IMR-90 (cell line): ENCODE results near the gene INF2. TPM values are rescaled to one million over a fixed set of nuclear protein-coding genes. Genes with fewer than 3 reads are reported as not detected.

ENCODE experiments used
- ATAC-seq: fragments of 200-7000 bp; cut with Tn5 transposase; 2 replicates; pipeline ENCODE4 v1.9.1; 2020; ENCODE audit warnings: low read depth, mild to moderate bottlenecking, moderate library complexity
- BruUV-seq: library from RNA; stranded (reverse); fragments of 400-500 nt; replicated peaks from 2 replicates; lab custom pipeline; 2021; lab: Mats Ljungman, UMichigan
- CTCF ChIA-PET: fragments of 300-600 bp; formaldehyde crosslinking; extraction: SDS; loops from one replicate; lab custom pipeline; 2021; ENCODE audit warnings: antibody characterized with exemption; lab: Yijun Ruan, JAX
- POLR2A ChIA-PET: fragments of 300-600 bp; sonication (Branson Sonifier 250); formaldehyde crosslinking; loops from one replicate; lab custom pipeline; 2022; ENCODE audit warnings: antibody characterized with exemption; ENCODE audit not compliant: unreplicated experiment; lab: Charles Lee
- DNase-seq: peaks from one replicate; pipeline ENCODE4 v3.0.0; 2013
- H2AFZ ChIP-seq: replicated peaks from 2 replicates; pipeline ENCODE3; 2013; ENCODE audit warnings: low read length, mild to moderate bottlenecking; ENCODE audit not compliant: poor library complexity
- H2AK5ac ChIP-seq: 2 replicates; pipeline ENCODE4 v1.6.1; 2013; ENCODE audit warnings: low read depth, low read length, inconsistent platforms
- H2AK9ac ChIP-seq: replicated peaks from 2 replicates; pipeline ENCODE3; 2013; ENCODE audit warnings: mild to moderate bottlenecking, low read depth, low read length, moderate library complexity; ENCODE audit not compliant: poor library complexity
- H2BK120ac ChIP-seq: 2 replicates; pipeline ENCODE4 v1.6.1; 2013; ENCODE audit warnings: low read depth, low read length, inconsistent platforms
- H2BK15ac ChIP-seq: 3 replicates; pipeline ENCODE4 v1.6.1; 2013; ENCODE audit warnings: low read depth, low read length, inconsistent platforms
- H2BK20ac ChIP-seq: 2 replicates; pipeline ENCODE4 v1.6.1; 2013; ENCODE audit warnings: low read depth, mild to moderate bottlenecking, inconsistent platforms, low read length, moderate library complexity
- H2BK5ac ChIP-seq: 2 replicates; pipeline ENCODE4 v1.6.1; 2013; ENCODE audit warnings: mild to moderate bottlenecking, low read depth, low read length, inconsistent platforms; ENCODE audit not compliant: poor library complexity, severe bottlenecking
- H3K14ac ChIP-seq: replicated peaks from 2 replicates; pipeline ENCODE4 v1.6.1; 2013; ENCODE audit warnings: low read depth, low read length, inconsistent platforms
- H3K18ac ChIP-seq: 2 replicates; pipeline ENCODE4 v1.6.1; 2013; ENCODE audit warnings: low read depth, low read length, control low read depth
- H3K23ac ChIP-seq: 2 replicates; pipeline ENCODE4 v1.6.1; 2013; ENCODE audit warnings: low read depth, low read length, inconsistent platforms
- H3K27ac ChIP-seq: 2 replicates; pipeline ENCODE4 v1.5.1; 2013; ENCODE audit warnings: mild to moderate bottlenecking, control low read depth, low read length; ENCODE audit not compliant: insufficient read depth
- H3K27me3 ChIP-seq: 2 replicates; pipeline ENCODE4 v1.6.1; 2013; ENCODE audit warnings: low read length; ENCODE audit not compliant: control insufficient read depth, insufficient read depth
- H3K36me3 ChIP-seq: 2 replicates; pipeline ENCODE4 v1.6.1; 2013; ENCODE audit warnings: low read length, mixed read lengths; ENCODE audit not compliant: control insufficient read depth, insufficient read depth
- H3K4ac ChIP-seq: 2 replicates; pipeline ENCODE4 v1.6.1; 2013; ENCODE audit warnings: low read depth, low read length, inconsistent platforms
- H3K4me1 ChIP-seq: 2 replicates; pipeline ENCODE4 v1.6.1; 2013; ENCODE audit warnings: low read length, mixed read lengths; ENCODE audit not compliant: control insufficient read depth, insufficient read depth
- H3K4me2 ChIP-seq: 2 replicates; pipeline ENCODE4 v1.6.1; 2013; ENCODE audit warnings: low read depth, mild to moderate bottlenecking, control low read depth, low read length, moderate library complexity
- H3K4me3 ChIP-seq: 2 replicates; pipeline ENCODE4 v1.5.1; 2013; ENCODE audit warnings: low read depth, mild to moderate bottlenecking, control low read depth, low read length, moderate library complexity; ENCODE audit not compliant: insufficient read depth
- H3K56ac ChIP-seq: 2 replicates; pipeline ENCODE4 v1.6.1; 2013; ENCODE audit warnings: low read length, inconsistent platforms; ENCODE audit not compliant: insufficient read depth; ENCODE audit errors: extremely low read depth
- H3K79me1 ChIP-seq, 2 experiments: 2 replicates each; pipeline ENCODE4 v1.6.1; 2013; ENCODE audit warnings: low read length in 2 of 2, inconsistent platforms in 1 of 2, low read depth in 1 of 2
- H3K9ac ChIP-seq: 2 replicates; pipeline ENCODE4 v1.6.1; 2013; ENCODE audit warnings: low read depth, low read length, control low read depth
- H3K9me1 ChIP-seq: 2 replicates; pipeline ENCODE4 v1.6.1; 2013; ENCODE audit warnings: low read length, inconsistent platforms; ENCODE audit not compliant: insufficient read depth
- H3K9me3 ChIP-seq: 2 replicates; pipeline ENCODE4 v1.6.1; 2013; ENCODE audit warnings: low read length; ENCODE audit not compliant: control insufficient read depth, insufficient read depth
- H4K20me1 ChIP-seq: 2 replicates; pipeline ENCODE4 v1.6.1; 2013; ENCODE audit warnings: low read length, inconsistent platforms; ENCODE audit not compliant: insufficient read depth
- H4K5ac ChIP-seq: 2 replicates; pipeline ENCODE4 v1.6.1; 2013; ENCODE audit warnings: mild to moderate bottlenecking, low read depth, low read length, control low read depth
- H4K8ac ChIP-seq, 2 experiments: 2 replicates each; pipeline ENCODE4 v1.6.1; 2013; ENCODE audit warnings: low read depth in 2 of 2, low read length in 2 of 2, control low read depth in 1 of 2, inconsistent platforms in 1 of 2
- H4K91ac ChIP-seq: 2 replicates; pipeline ENCODE4 v1.6.1; 2013; ENCODE audit warnings: low read depth, low read length, inconsistent platforms; ENCODE audit not compliant: insufficient read depth
- CHD1 ChIP-seq: IDR thresholded peaks from 2 replicates; pipeline ENCODE4 v1.6.1; 2012; ENCODE audit warnings: low read depth, low read length, improper control_type of control experiment
- RAD21 ChIP-seq: IDR thresholded peaks from 2 replicates; pipeline ENCODE4 v1.6.1; 2012; ENCODE audit warnings: low read length, improper control_type of control experiment
- WGBS, 2 experiments: methylation state at CpG; one replicate each; pipeline versions ENCODE4 v1.1.5 to v1.1.7; 2013; ENCODE audit warnings: missing lambda C conversion rate in 2 of 2; ENCODE audit not compliant: insufficient read length in 1 of 2; ENCODE audit errors: extremely low coverage in 2 of 2; 5-methylcytosine and 5-hydroxymethylcytosine counted together
- dilution Hi-C: fragments of 300-500 bp; cut with HindIII; formaldehyde crosslinking; loops from one replicate; pipeline ENCODE4 v1.14.3; 2018; ENCODE audit warnings: low sequenced_read_pairs; ENCODE audit not compliant: unreplicated experiment
- in situ Hi-C: fragments of 300-500 bp; cut with MboI; formaldehyde crosslinking; loops from 3 replicates; pipeline ENCODE4 v1.14.3; 2019; ENCODE audit warnings: low sequenced_read_pairs, inconsistent platforms, mixed read lengths
- intact Hi-C: fragments of 100-400 bp; cut with micrococcal nuclease; formaldehyde crosslinking; loops from 2 replicates; pipeline ENCODE4 v1.10.0; 2022
- polyA plus RNA-seq, 3 experiments: library from polyadenylated mRNA; depleted of rRNA; stranded (reverse); fragments of >200 nt; gene quantifications; 2 replicates each; pipeline ENCODE4 v1.2.3, GENCODE V29; 2012; ENCODE audit warnings: low replicate concordance in 1 of 3
- total RNA-seq: library from RNA; depleted of rRNA; stranded (reverse); fragments of >200 nt; gene quantifications from 2 replicates; pipeline ENCODE4 v1.2.3, GENCODE V29; 2012

The INF2 gene
- total and polyA plus RNA-seq, 2 of the 4 experiments (the other 2 are of a cell fraction), result 16.8 to 62.1 TPM

GRCh38 chr14:104766256-104766862 is 76.9 kb downstream of the INF2 start:
- Histone ChIP-seq H4K5ac (no peak overlapping the region), H2BK120ac (no peak overlapping the region), H2BK15ac (no peak overlapping the region), H2BK5ac (no peak overlapping the region), H2AK9ac (no peak overlapping the region), H3K4me3 (no peak overlapping the region), H4K91ac (no peak overlapping the region), H3K4me2 (no peak overlapping the region), H2AK5ac (no peak overlapping the region), H2AFZ (no peak overlapping the region), H3K79me1 (peaks cover 0 to 6% of the 10 kb centered on the region in 2 experiments; a peak in 1 of 4 replicates), H3K18ac (no peak overlapping the region), H3K14ac (no peak overlapping the region), H3K9ac (no peak overlapping the region), H3K36me3 (peaks cover 12% of the 10 kb centered on the region), H3K9me3 (no peaks in the 10 kb centered on the region; the same call in 1 of the 2 replicates), H3K4ac (no peak overlapping the region), H3K9me1 (no peaks in the 10 kb centered on the region), H3K23ac (no peak overlapping the region), H3K56ac (no peak overlapping the region), H4K20me1 (peaks cover 8% of the 10 kb centered on the region), H4K8ac (no peak overlapping the region), H3K27ac (no peak overlapping the region), H2BK20ac (no peak overlapping the region), H3K4me1 (peaks cover 5% of the 10 kb centered on the region), H3K27me3 (no peaks in the 10 kb centered on the region)
- intact Hi-C loops (no loop called here), in situ Hi-C loops (loop anchor here (5.0 kb wide), 1 partner anchor 56 kb away; no protein-coding TSS in a partner anchor), dilution Hi-C loops (no loop called here)
- no peak for DNase-seq
- no TSS peak for BruUV-seq
- POLR2A ChIA-PET, result no interaction called here
- no peak for ATAC-seq
- no CpG with 5 or more reads among the region's 4 CpGs for WGBS, 2 experiments
- CTCF ChIA-PET, result interaction anchor here (1.1 kb wide), 2 partner anchors 60 kb away, joined by 3 to 4 read pairs; no protein-coding TSS in a partner anchor
- TF ChIP-seq RAD21, result no peak
- no peak for TF ChIP-seq CHD1
